Kidney (tissue), 14 donors: ENCODE results near the gene TNIP3. TPM values are rescaled to one million over a fixed set of nuclear protein-coding genes. Genes with fewer than 3 reads are reported as not detected.

Source experiments
- DNase-seq, 5 donors: peaks; one replicate each; pipeline ENCODE4 v3.0.0-alpha.2; 2013 to 2020
- FAIRE-seq: peaks from 2 replicates; lab custom pipeline; 2012; peaks lifted over from hg19 to GRCh38; lab: Jason Lieb, UNC
- H3K27ac ChIP-seq, 2 donors: one replicate each; pipeline ENCODE4 v1.7.0; 2013; ENCODE audit warnings: low read depth in 2 of 2, low read length in 2 of 2, inconsistent platforms in 1 of 2
- H3K27me3 ChIP-seq: one replicate; pipeline ENCODE4 v1.7.1; 2013; ENCODE audit warnings: low read length, inconsistent platforms; ENCODE audit not compliant: control insufficient read depth, insufficient read depth
- H3K36me3 ChIP-seq, 3 donors: one replicate each; pipeline versions ENCODE4 v1.7.0 to v1.7.1; 2013; ENCODE audit warnings: low read length in 3 of 3, control low read depth in 1 of 3, inconsistent platforms in 1 of 3; ENCODE audit not compliant: insufficient read depth in 3 of 3, control insufficient read depth in 2 of 3
- H3K4me1 ChIP-seq, 3 donors: one replicate each; pipeline versions ENCODE4 v1.7.0 to v1.7.1; 2013; ENCODE audit warnings: low read length in 3 of 3, inconsistent platforms in 1 of 3, low read depth in 1 of 3; ENCODE audit not compliant: control insufficient read depth in 2 of 3, insufficient read depth in 2 of 3
- H3K4me3 ChIP-seq, 3 donors: one replicate each; pipeline versions ENCODE4 v1.7.0 to v1.8.1; 2013; ENCODE audit warnings: low read length in 3 of 3, control low read depth in 1 of 3, inconsistent platforms in 1 of 3
- H3K9ac ChIP-seq, 3 donors: one replicate each; pipeline versions ENCODE4 v1.7.0 to v1.7.1; 2013; ENCODE audit warnings: low read length in 3 of 3, control low read depth in 1 of 3, inconsistent platforms in 1 of 3
- H3K9me3 ChIP-seq, 3 donors: one replicate each; pipeline versions ENCODE4 v1.7.0 to v1.7.1; 2013; ENCODE audit warnings: low read length in 3 of 3, control low read depth in 1 of 3, inconsistent platforms in 1 of 3; ENCODE audit not compliant: control insufficient read depth in 2 of 3, insufficient read depth in 1 of 3
- intact Hi-C: fragments of 100-400 bp; cut with DNase I; formaldehyde crosslinking; loops from one replicate; pipeline ENCODE4 v1.11.1; 2022
- polyA plus RNA-seq: library from polyadenylated mRNA; stranded (reverse); fragments of 350-450 nt; fragmentation: Illumina TruSeq; extraction: RNeasy Lipid Tissue Mini Kit (QIAGEN cat#74804); gene quantifications from one replicate; pipeline ENCODE4 v1.2.3, GENCODE V29; 2014; ENCODE audit warnings: low read depth, low replicate concordance; ENCODE audit not compliant: insufficient read depth
- total RNA-seq: library from RNA; stranded (reverse); fragmentation: NEBNext Ultra II Directional; extraction: Animal tissue kit (Norgen Biotek cat#: 25700); gene quantifications from one replicate; pipeline ENCODE4 v1.2.1, GENCODE V29; 2021
- TF ChIP-seq, protein P1 (sequence below): IDR thresholded peaks from 3 replicates; pipeline ENCODE4 v1.5.1; 2012; ENCODE audit warnings: mild to moderate bottlenecking, moderate library complexity, borderline replicate concordance; ENCODE audit not compliant: insufficient read depth; ENCODE audit errors: extremely low read depth
- donor health status: control.
- donor health status: control.
- donor health status: control.
- donor health status: control.
- donor health status: control.
- donor health status: DM: yes; HTN: yes; CAD: no.
- donor health status: Normal renal cell carcinoma (clear cell type).

TNIP3 gene
- total and polyA plus RNA-seq, 2 donors from 2014 or later: 0.63 TPM; not detected in 1

GRCh38 chr4:121138039-121138825, 25.9 kb downstream of the TNIP3 start:
- H3K4me1 ChIP-seq: no peaks in the 10 kb centered on the region
- H3K4me3 ChIP-seq: no peak overlapping the region
- intact Hi-C loops: no loop called here
- H3K9ac ChIP-seq: no peak overlapping the region
- no peaks in the 10 kb centered on the region for H3K27me3 ChIP-seq
- no peak for FAIRE-seq
- H3K36me3 ChIP-seq: no peaks in the 10 kb centered on the region
- no peaks in the 10 kb centered on the region for H3K9me3 ChIP-seq
- DNase-seq: no peak
- H3K27ac ChIP-seq: no peak overlapping the region
- TF ChIP-seq, protein P1, sequence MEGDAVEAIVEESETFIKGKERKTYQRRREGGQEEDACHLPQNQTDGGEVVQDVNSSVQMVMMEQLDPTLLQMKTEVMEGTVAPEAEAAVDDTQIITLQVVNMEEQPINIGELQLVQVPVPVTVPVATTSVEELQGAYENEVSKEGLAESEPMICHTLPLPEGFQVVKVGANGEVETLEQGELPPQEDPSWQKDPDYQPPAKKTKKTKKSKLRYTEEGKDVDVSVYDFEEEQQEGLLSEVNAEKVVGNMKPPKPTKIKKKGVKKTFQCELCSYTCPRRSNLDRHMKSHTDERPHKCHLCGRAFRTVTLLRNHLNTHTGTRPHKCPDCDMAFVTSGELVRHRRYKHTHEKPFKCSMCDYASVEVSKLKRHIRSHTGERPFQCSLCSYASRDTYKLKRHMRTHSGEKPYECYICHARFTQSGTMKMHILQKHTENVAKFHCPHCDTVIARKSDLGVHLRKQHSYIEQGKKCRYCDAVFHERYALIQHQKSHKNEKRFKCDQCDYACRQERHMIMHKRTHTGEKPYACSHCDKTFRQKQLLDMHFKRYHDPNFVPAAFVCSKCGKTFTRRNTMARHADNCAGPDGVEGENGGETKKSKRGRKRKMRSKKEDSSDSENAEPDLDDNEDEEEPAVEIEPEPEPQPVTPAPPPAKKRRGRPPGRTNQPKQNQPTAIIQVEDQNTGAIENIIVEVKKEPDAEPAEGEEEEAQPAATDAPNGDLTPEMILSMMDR: no peak

DNA sequence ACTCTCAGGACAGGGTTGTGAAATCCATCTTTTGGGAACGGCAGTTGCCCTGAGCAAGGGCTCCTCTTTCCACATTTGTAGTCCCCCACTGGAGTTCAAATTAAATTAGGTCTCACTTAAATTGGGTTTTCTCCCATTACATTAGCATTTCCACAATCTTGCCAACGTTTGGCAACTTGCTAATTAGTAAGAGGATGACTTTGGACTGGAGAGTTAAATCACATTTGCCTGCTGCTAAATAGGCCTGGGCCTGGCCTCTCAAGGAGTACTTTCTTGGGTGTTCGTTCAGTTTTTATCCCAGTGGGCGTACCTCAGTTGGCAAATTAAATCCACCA, 33.8 kb downstream of the TNIP3 start:
- Histone ChIP-seq H3K36me3 (no peaks in the 10 kb centered on the region), H3K27ac (no peak overlapping the region)

DNA sequence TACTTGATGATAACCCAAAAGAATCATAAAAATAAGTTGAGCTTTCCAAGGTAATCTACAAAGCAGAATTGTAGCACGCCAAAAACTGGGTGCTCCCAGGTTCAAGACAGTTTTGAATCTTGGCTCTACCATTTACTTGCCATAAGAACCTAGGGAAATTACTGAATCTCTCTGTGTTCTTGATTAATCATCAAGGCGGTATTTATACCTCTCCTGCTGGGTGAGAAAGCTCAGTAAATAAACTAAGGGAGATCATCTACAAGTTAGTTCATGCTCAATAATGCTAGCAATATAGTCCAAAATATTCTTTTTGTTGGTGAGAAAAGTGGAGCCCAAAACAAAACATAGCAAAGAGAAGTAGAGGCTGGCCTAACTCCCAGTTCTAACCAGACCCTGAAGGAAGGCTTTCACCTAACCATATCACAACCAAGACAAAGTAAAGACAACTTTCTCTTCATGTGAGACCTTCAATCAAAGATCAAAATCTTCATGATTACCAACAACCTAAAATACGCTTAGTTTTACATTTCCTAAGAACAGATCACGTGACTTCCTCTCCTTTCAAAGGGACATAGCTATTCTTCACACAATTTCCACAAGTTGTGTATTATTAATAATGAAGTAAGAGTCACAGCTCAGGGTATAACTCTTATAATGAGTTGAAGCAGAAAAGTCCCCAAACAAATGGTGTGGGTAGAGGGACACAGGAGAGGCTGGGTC, 34.4 kb downstream of the TNIP3 start:
- H3K9ac ChIP-seq: no peak overlapping the region
- TF ChIP-seq, protein P1: no peak
- no peaks in the 10 kb centered on the region for H3K4me1 ChIP-seq
- no peaks in the 10 kb centered on the region for H3K27me3 ChIP-seq
- no peak for FAIRE-seq
- no peak overlapping the region for H3K27ac ChIP-seq
- intact Hi-C loops: no loop called here
- H3K36me3 ChIP-seq: no peaks in the 10 kb centered on the region
- no peak for DNase-seq
- H3K9me3 ChIP-seq: no peaks in the 10 kb centered on the region
- no peak overlapping the region for H3K4me3 ChIP-seq

More for the DNA sequence above, 33.8 kb downstream of the TNIP3 start:
- DNase-seq (no peak), FAIRE-seq (no peak)
- intact Hi-C loops: no loop called here
- TF ChIP-seq, protein P1: no peak
- Histone ChIP-seq H3K4me3 (no peak overlapping the region), H3K27me3 (no peaks in the 10 kb centered on the region), H3K4me1 (no peaks in the 10 kb centered on the region), H3K9ac (no peak overlapping the region), H3K9me3 (no peaks in the 10 kb centered on the region)
